ENCODE results near the gene SNRNP48.

Gene SNRNP48

GRCh38 chr6:7630792-7631191 lies 40.8 kb downstream of the SNRNP48 start:
- no peak overlapping the region for H3K4me3 ChIP-seq (replicated peaks; ENCODE audit: low read depth, low read length)
- DNase-seq (ENCODE audit: low read depth): no peak
- TF ChIP-seq CTCF (IDR thresholded peaks at IDR 0.05; ENCODE audit: low read length, missing control alignments): no peak

GRCh38 chr6:7631466-7631865 lies 41.5 kb downstream of the SNRNP48 start:
- H3K4me3 ChIP-seq (replicated peaks; ENCODE audit: low read depth, low read length): no peak overlapping the region
- TF ChIP-seq CTCF (IDR thresholded peaks at IDR 0.05; ENCODE audit: low read length, missing control alignments): no peak
- no peak for DNase-seq (ENCODE audit: low read depth)

GRCh38 chr6:7632501-7633290 lies 42.7 kb downstream of the SNRNP48 start:
- no peak overlapping the region for H3K4me3 ChIP-seq (replicated peaks; ENCODE audit: low read depth, low read length)
- DNase-seq (ENCODE audit: low read depth): no peak
- no peak for TF ChIP-seq CTCF (IDR thresholded peaks at IDR 0.05; ENCODE audit: low read length, missing control alignments)

GRCh38 chr6:7633361-7633760 lies 43.4 kb downstream of the SNRNP48 start:
- TF ChIP-seq CTCF (IDR thresholded peaks at IDR 0.05; ENCODE audit: low read length, missing control alignments): no peak
- DNase-seq (ENCODE audit: low read depth): peak; percentile 80
- H3K4me3 ChIP-seq (replicated peaks; ENCODE audit: low read depth, low read length): no peak overlapping the region

GRCh38 chr6:7636151-7636550 lies 46.2 kb downstream of the SNRNP48 start:
- no peak overlapping the region for H3K4me3 ChIP-seq (replicated peaks; ENCODE audit: low read depth, low read length)
- TF ChIP-seq CTCF (IDR thresholded peaks at IDR 0.05; ENCODE audit: low read length, missing control alignments): no peak
- peak; percentile 30 for DNase-seq (ENCODE audit: low read depth)

GRCh38 chr6:7637533-7637932 lies 47.5 kb downstream of the SNRNP48 start:
- no peak for DNase-seq (ENCODE audit: low read depth)
- no peak for TF ChIP-seq CTCF (IDR thresholded peaks at IDR 0.05; ENCODE audit: low read length, missing control alignments)
- H3K4me3 ChIP-seq (replicated peaks; ENCODE audit: low read depth, low read length): no peak overlapping the region

GRCh38 chr6:7639427-7639826 lies 49.4 kb downstream of the SNRNP48 start:
- no peak overlapping the region for H3K4me3 ChIP-seq (replicated peaks; ENCODE audit: low read depth, low read length)
- no peak for TF ChIP-seq CTCF (IDR thresholded peaks at IDR 0.05; ENCODE audit: low read length, missing control alignments)
- no peak for DNase-seq (ENCODE audit: low read depth)
